AG20443 (cell line): ENCODE results near the gene NTHL1.

Experiments used
- DNase-seq: peaks from one replicate; pipeline ENCODE4 v3.0.0; 2012; ENCODE audit warnings: low spot score, mixed read lengths

NTHL1 gene

DNA sequence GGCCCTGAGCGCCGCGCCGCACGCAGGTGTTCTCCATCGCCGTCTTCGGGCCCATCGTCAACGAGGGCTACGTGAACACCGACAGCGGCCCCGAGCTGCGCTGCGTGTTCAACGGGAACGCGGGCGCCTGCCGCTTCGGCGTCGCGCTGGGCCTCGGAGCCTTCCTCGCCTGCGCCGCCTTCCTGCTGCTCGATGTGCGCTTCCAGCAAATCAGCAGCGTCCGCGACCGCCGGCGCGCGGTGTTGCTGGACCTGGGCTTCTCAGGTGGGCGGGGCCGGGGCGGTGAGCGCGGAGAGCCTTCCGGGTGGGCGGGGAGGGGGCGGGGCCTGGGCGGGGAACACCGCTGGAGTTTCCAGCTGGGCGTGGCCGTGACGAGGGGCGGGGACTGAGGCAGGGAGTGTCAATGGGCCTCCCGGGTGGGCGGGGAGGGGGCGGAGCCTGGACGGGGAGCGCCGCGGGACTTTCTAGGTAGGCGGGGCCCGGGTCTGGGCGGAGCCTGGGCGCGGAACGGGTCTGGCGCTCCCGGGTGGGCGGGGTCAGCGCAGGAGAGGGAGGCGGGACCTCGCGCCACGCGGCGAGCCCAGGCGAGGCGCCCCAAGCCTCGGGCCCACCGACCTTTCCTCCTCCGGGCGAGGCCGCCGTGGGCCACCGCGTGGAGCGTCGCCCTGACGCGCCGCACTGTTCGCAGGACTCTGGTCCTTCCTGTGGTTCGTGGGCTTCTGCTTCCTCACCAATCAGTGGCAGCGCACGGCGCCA is 55.5 kb downstream of the NTHL1 start:
- DNase-seq = peak; percentile 94

DNA sequence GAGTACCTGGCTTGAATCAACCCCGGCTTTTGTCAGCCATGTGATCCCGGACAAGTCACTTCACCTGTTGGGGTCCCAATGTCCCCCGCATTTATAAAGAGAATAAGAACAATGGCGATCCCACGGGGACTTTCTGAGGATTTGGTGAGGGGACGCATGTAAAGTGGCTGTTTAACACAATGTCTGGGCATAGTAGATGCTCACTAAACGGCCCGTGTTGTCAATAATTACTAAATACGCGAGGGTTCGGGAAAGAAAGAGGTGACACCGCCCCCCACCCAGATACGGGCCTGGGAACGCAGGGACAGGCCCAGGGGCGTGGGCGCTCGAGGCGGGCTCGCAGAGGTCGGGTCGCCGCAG is 56.1 kb downstream of the NTHL1 start:
- DNase-seq = no peak

DNA sequence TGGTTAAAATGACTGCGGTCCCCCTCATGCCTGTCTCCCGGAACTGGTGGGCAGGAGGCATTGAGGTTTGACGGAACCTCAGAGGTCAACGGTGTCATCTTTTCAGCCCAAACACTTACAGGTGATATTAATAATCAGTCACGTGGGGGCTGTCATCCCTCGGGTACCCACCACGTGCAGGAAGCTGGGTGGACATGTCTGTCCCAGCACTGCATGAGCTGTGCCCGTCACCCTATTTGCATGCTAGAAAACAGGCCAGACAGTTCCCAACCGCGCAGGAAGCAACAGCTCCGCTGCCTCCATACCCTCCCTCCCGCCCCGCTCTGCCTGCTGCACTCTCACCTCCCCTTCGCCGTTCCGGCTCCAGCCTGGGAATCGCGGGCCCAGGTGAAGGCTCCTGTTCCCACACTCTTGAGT is 56.5 kb downstream of the NTHL1 start:
- DNase-seq = no peak

DNA sequence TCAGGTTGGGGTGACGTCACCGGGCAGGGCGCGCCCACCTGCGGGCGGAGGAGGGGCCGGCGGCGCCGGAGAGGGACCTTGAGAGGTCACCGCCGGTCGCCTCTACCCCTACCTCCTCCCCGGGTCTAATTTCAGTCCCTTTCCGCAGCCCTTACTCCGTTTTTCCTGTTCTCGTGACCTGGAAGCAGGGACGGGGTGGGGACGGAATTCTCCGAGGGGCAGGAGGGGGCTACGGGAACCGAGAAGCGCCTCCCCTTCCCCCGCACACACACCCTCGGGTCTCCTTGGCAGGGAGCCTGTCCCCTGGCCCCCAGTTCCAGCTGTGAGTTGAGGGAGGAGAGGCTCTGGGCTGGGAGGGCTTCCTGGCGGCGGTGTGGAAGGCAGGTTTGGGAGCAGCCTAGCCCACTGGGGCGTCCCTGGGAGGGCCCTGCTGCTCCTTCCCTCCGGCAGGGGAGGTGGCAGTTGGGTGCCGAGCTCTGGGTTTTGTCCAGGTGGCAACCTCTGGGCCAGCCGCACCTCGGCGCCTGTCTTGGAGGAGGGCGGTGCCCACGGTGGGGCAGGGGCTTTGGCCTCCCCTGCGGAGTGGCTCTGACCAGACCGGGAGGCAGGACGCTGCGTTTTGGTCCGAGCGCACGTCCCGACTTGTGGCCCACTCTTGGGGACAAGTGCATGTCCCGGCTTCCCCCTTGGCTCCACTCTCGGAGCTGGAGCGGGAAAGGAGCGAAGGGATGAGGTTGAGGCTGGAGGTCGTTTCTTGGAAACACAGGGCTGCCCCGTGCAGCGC is 57.1 kb downstream of the NTHL1 start:
- no peak for DNase-seq

DNA sequence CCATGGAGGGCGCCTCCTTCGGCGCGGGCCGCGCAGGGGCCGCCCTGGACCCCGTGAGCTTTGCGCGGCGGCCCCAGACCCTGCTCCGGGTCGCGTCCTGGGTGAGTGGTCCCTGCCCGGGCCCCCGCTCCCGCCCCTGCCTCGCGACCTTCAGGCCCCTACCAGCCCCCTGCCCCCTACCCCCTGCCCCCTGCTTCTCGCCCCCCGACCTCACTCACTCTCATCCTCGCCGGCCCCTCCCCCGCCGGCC is 57.6 kb downstream of the NTHL1 start:
- DNase-seq = no peak
